H9 (cell line): ENCODE data around the gene FKBP1C. TPM values are rescaled to one million over a fixed set of nuclear protein-coding genes. Genes with fewer than 3 reads are reported as not detected.

Source experiments
- DNase-seq: peaks from one replicate; pipeline ENCODE4 v3.0.0-alpha.2; 2017
- H2AFZ ChIP-seq: one replicate; pipeline ENCODE4 v1.6.1; 2013; ENCODE audit warnings: mild to moderate bottlenecking, low read length, control low read depth, moderate library complexity
- H2AK5ac ChIP-seq: 2 replicates; pipeline ENCODE4 v1.6.1; 2013; ENCODE audit warnings: low read length, control low read depth, mixed read lengths; ENCODE audit not compliant: insufficient read length
- H2BK120ac ChIP-seq: one replicate; pipeline ENCODE4 v1.6.1; 2013; ENCODE audit warnings: low read depth, mild to moderate bottlenecking, low read length, control low read depth, inconsistent platforms; ENCODE audit not compliant: poor library complexity, severe bottlenecking
- H2BK12ac ChIP-seq: 2 replicates; pipeline ENCODE4 v1.6.1; 2013; ENCODE audit warnings: low read length, control low read depth, mixed read lengths, low read depth; ENCODE audit not compliant: insufficient read length
- H2BK15ac ChIP-seq: 2 replicates; pipeline ENCODE4 v1.6.1; 2013; ENCODE audit warnings: low read depth, low read length, control low read depth
- H2BK20ac ChIP-seq: one replicate; pipeline ENCODE4 v1.6.1; 2013; ENCODE audit warnings: low read depth, mild to moderate bottlenecking, low read length, control low read depth, inconsistent platforms; ENCODE audit not compliant: poor library complexity, severe bottlenecking
- H2BK5ac ChIP-seq: 2 replicates; pipeline ENCODE4 v1.6.1; 2013; ENCODE audit warnings: low read length, control low read depth, mixed read lengths; ENCODE audit not compliant: insufficient read length
- H3K14ac ChIP-seq: 2 replicates; pipeline ENCODE4 v1.6.1; 2013; ENCODE audit warnings: low read length, control low read depth; ENCODE audit not compliant: insufficient read depth
- H3K18ac ChIP-seq: 2 replicates; pipeline ENCODE4 v1.6.1; 2013; ENCODE audit warnings: low read depth, mild to moderate bottlenecking, mixed read lengths, low read length, control low read depth; ENCODE audit not compliant: insufficient read length
- H3K23ac ChIP-seq: 2 replicates; pipeline ENCODE4 v1.6.1; 2013; ENCODE audit warnings: low read length, control low read depth, mixed read lengths, low read depth; ENCODE audit not compliant: insufficient read length
- H3K23me2 ChIP-seq: 2 replicates; pipeline ENCODE4 v1.6.1; 2013; ENCODE audit warnings: low read depth, mild to moderate bottlenecking, mixed read lengths, low read length, control low read depth; ENCODE audit not compliant: insufficient read length, poor library complexity, severe bottlenecking
- H3K27ac ChIP-seq: 2 replicates; pipeline ENCODE4 v1.5.1; 2013; ENCODE audit warnings: low read length, control low read depth, mixed read lengths, low read depth; ENCODE audit not compliant: insufficient read length
- H3K27me3 ChIP-seq: 2 replicates; pipeline ENCODE4 v1.6.1; 2013; ENCODE audit warnings: low read length, control low read depth, inconsistent platforms; ENCODE audit not compliant: insufficient read depth
- H3K4ac ChIP-seq: 2 replicates; pipeline ENCODE4 v1.6.1; 2013; ENCODE audit warnings: low read depth, mild to moderate bottlenecking, control low read depth, inconsistent platforms, low read length, moderate library complexity
- H3K4me1 ChIP-seq: 2 replicates; pipeline ENCODE4 v1.6.1; 2013; ENCODE audit warnings: low read length, control low read depth, inconsistent platforms; ENCODE audit not compliant: insufficient read depth
- H3K4me2 ChIP-seq: 2 replicates; pipeline ENCODE4 v1.6.1; 2013; ENCODE audit warnings: low read length, control low read depth, mixed read lengths; ENCODE audit not compliant: insufficient read length, insufficient read depth
- H3K56ac ChIP-seq: 2 replicates; pipeline ENCODE4 v1.6.1; 2013; ENCODE audit warnings: low read depth, mild to moderate bottlenecking, mixed read lengths, low read length, control low read depth; ENCODE audit not compliant: insufficient read length
- H3K79me1 ChIP-seq: 2 replicates; pipeline ENCODE4 v1.6.1; 2013; ENCODE audit warnings: low read depth, mild to moderate bottlenecking, moderate library complexity, low read length, control low read depth, inconsistent platforms; ENCODE audit not compliant: insufficient read depth, poor library complexity, severe bottlenecking
- H3K79me2 ChIP-seq: 2 replicates; pipeline ENCODE4 v1.6.1; 2013; ENCODE audit warnings: low read length, control low read depth, inconsistent platforms; ENCODE audit not compliant: insufficient read depth
- H3K9ac ChIP-seq: 2 replicates; pipeline ENCODE4 v1.6.1; 2013; ENCODE audit warnings: low read length, control low read depth, mixed read lengths; ENCODE audit not compliant: insufficient read length; ENCODE audit errors: extremely low read depth
- H3K9me3 ChIP-seq: one replicate; pipeline ENCODE4 v1.6.1; 2013; ENCODE audit warnings: low read depth, low read length, inconsistent platforms; ENCODE audit not compliant: control insufficient read depth
- H3T11ph ChIP-seq: one replicate; pipeline ENCODE4 v1.6.1; 2013; ENCODE audit warnings: mild to moderate bottlenecking, low read length, control low read depth, inconsistent platforms
- H4K20me1 ChIP-seq: one replicate; pipeline ENCODE4 v1.6.1; 2013; ENCODE audit not compliant: control insufficient read depth, insufficient read length, insufficient read depth
- H4K5ac ChIP-seq: 2 replicates; pipeline ENCODE4 v1.6.1; 2013; ENCODE audit warnings: low read depth, mild to moderate bottlenecking, mixed read lengths, low read length, control low read depth; ENCODE audit not compliant: insufficient read length
- H4K8ac ChIP-seq: replicated peaks from 2 replicates; pipeline ENCODE4 v1.6.1; 2013; ENCODE audit warnings: low read length, control low read depth, mixed read lengths, low read depth; ENCODE audit not compliant: insufficient read length
- H4K91ac ChIP-seq: 2 replicates; pipeline ENCODE4 v1.6.1; 2013; ENCODE audit warnings: low read depth, mild to moderate bottlenecking, moderate library complexity, mixed read lengths, low read length, control low read depth; ENCODE audit not compliant: insufficient read length
- H3K27ac Mint-ChIP-seq, 3 experiments: 2 replicates in 2 of 3; 3 replicates in 1 of 3; pipeline ENCODE4 v1.8.0; 2020 to 2021; ENCODE audit warnings: mixed read lengths in 3 of 3, mild to moderate bottlenecking in 1 of 3, moderate library complexity in 1 of 3
- H3K27me3 Mint-ChIP-seq: 2 replicates; pipeline ENCODE4 v1.8.0; 2021; ENCODE audit warnings: low read depth, mild to moderate bottlenecking, moderate library complexity, mixed read lengths
- H3K36me3 Mint-ChIP-seq, 3 experiments: 2 replicates in 2 of 3; 3 replicates in 1 of 3; pipeline ENCODE4 v1.8.0; 2020 to 2021; ENCODE audit warnings: low read depth in 3 of 3, mixed read lengths in 3 of 3; ENCODE audit not compliant: insufficient read depth in 1 of 3
- H3K4me1 Mint-ChIP-seq, 2 experiments: 2 replicates each; pipeline ENCODE4 v1.8.0; 2020; ENCODE audit warnings: mixed read lengths in 2 of 2
- H3K4me3 Mint-ChIP-seq, 2 experiments: 2 replicates in 1 of 2; 3 replicates in 1 of 2; pipeline ENCODE4 v1.8.0; 2020 to 2021; ENCODE audit warnings: mild to moderate bottlenecking in 2 of 2, mixed read lengths in 2 of 2, moderate library complexity in 1 of 2
- H3K9me3 Mint-ChIP-seq, 2 experiments: 2 replicates in 1 of 2; 3 replicates in 1 of 2; pipeline ENCODE4 v1.8.0; 2020; ENCODE audit warnings: mild to moderate bottlenecking in 2 of 2, mixed read lengths in 2 of 2, moderate library complexity in 1 of 2
- CTCF ChIP-seq: fragments of 200-600 bp; sonication (generic); conservative IDR thresholded peaks from 3 replicates; pipeline ENCODE4 v1.8.0; 2021; ENCODE audit warnings: antibody characterized with exemption, mild to moderate bottlenecking
- WGBS: extraction: QIAGEN DNeasy Blood & Tissue Kit; methylation state at CpG from one replicate; pipeline ENCODE4 v1.1.7; 2013; ENCODE audit warnings: missing lambda C conversion rate, low lambda C conversion rate, mixed read lengths; ENCODE audit not compliant: insufficient read length; ENCODE audit errors: extremely low coverage; 5-methylcytosine and 5-hydroxymethylcytosine counted together
- total RNA-seq: library from RNA; stranded (reverse); gene quantifications from 2 replicates; pipeline ENCODE4 v1.2.1, GENCODE V29; 2021

Gene FKBP1C
- total RNA-seq, 1 experiment from 2014 or later, result 0.52 TPM

GRCh38 chr6:63261820-63262219 lies 50.6 kb downstream of the FKBP1C start:
- H3K4ac ChIP-seq, result no peak overlapping the region
- no peaks in the 10 kb centered on the region for H3K79me1 ChIP-seq
- no peak for DNase-seq
- H4K20me1 ChIP-seq, result no peaks in the 10 kb centered on the region
- H2BK5ac ChIP-seq, result no peak overlapping the region
- H3K4me3 Mint-ChIP-seq, result no peak overlapping the region
- no peaks in the 10 kb centered on the region for H3K27me3 ChIP-seq
- H3K4me2 ChIP-seq, result no peak overlapping the region
- no peak overlapping the region for H4K5ac ChIP-seq
- H3K27ac Mint-ChIP-seq, result no peak overlapping the region
- WGBS, result no CpG with 5 or more reads among the region's 3 CpGs
- H3K23me2 ChIP-seq, result no peaks in the 10 kb centered on the region
- no peak overlapping the region for H3K9ac ChIP-seq
- H3K36me3 Mint-ChIP-seq, result no peaks in the 10 kb centered on the region
- no peaks in the 10 kb centered on the region for H3K9me3 ChIP-seq
- no peaks in the 10 kb centered on the region for H3K9me3 Mint-ChIP-seq
- H3K79me2 ChIP-seq, result no peaks in the 10 kb centered on the region
- no peak for TF ChIP-seq CTCF
- no peak overlapping the region for H2BK20ac ChIP-seq
- H3K4me1 Mint-ChIP-seq, result peaks cover 5 to 18% of the 10 kb centered on the region in 2 experiments; a peak in 3 of 4 replicates
- H3K18ac ChIP-seq, result no peak overlapping the region
- H2BK12ac ChIP-seq, result no peak overlapping the region
- no peak overlapping the region for H4K91ac ChIP-seq
- no peak overlapping the region for H2AFZ ChIP-seq
- no peak overlapping the region for H3K56ac ChIP-seq
- H2BK120ac ChIP-seq, result no peak overlapping the region
- no peak overlapping the region for H3T11ph ChIP-seq
- H3K14ac ChIP-seq, result no peak overlapping the region
- H2AK5ac ChIP-seq, result no peak overlapping the region
- peaks cover 4% of the 10 kb centered on the region; the same call in 1 of the 2 replicates for H3K4me1 ChIP-seq
- no peak overlapping the region for H4K8ac ChIP-seq
- no peak overlapping the region for H3K27ac ChIP-seq
- H2BK15ac ChIP-seq, result no peak overlapping the region
- no peaks in the 10 kb centered on the region for H3K27me3 Mint-ChIP-seq
- no peak overlapping the region for H3K23ac ChIP-seq

Other genes starting within 250 kb of the FKBP1C start
- gene LGSN, start 108.5 kb downstream of the FKBP1C start, total RNA-seq, result 0.13 and 0.22 TPM in 2 replicates